T-helper 1 cell (primary cell): ENCODE results near the gene ZNF584.
"Not testable (repeated sequence)": the region's sequence is repeated elsewhere in the genome, so short reads cannot be mapped to it uniquely, and the experiment has no call there.

ENCODE experiments used
- DNase-seq, 5 donors: peaks; one replicate each; pipeline ENCODE4 v3.0.0-alpha.2; 2012 to 2020
- total RNA-seq, 4 donors: gene quantifications; one replicate each; lab custom pipeline; 2026; lab: John Stamatoyannopoulos, UW

ZNF584 gene
- total RNA-seq: 5.6 to 9.6 (median 7.5) reads per million in 4 donors

DNA sequence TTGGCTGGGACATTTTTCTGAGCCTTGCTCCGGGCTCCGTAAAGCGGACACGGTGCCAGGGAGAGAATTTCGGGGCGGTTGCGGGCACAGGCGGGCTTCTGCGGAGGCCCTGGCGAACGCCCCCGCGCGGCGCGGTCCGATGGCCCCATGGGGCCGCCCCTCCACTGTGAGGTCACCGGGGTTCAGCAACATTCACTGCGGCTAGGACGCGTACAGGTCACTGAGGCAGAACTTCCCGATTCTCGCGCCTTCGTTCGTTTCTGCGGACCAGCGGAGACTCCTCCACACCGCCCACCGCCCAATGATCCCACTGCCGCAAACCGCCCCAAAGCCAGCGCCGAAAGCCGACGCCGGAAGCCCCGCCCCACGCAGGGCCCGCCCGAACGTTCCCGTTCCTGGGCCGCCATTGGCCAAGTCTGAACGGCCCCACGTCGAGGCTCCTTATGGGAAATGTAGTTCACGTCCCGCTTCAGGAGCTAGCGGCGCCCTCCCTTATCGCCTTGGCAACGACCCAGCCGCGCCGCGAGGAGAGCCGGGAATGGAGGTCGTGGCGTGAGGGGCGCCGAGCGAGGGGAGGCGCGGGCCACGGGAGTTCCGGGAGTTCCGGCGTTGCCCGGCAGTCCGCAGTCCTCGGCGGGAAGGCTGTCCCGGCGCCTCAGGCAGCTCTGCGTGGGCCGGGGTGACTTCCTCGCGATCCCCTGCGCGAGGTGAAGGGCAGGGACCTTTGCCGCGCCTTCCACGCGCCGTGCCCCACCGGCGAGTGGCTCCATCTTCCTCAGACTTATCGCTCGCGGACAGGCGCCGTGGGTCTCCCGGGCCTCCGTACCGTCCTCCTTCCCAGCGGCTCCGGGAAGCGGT, at the start of gene ZNF584:
TSS of gene ZNF584 (plus strand) at position 498 of the 858 bp plus-strand sequence. CDS start 499 bp downstream, outside the sequence.
- DNase-seq: peak; percentile 87 to 93 (median 91)

DNA sequence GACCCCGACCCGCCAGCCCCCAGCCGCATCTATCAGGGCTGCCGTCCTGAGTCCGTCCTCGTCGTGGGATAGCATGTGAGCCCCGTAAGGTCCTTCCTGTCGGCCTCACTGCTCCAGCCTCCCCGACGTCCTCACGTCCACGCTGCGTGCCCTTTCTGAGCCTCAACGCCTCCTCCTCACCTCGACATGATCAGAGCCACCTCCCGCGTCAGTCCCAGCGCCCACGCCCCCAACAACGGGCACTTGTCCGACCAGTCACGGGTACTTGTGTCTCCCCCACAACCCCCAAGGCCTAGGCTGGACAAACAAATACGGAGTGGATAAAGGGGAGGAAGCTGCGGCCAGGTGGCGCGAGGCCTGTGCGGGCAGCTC, 46.6 kb upstream of the ZNF584 start:
- DNase-seq: peak in 1 of 5 donors; percentile 61

- DNase-seq: peak; percentile 91 to 96 (median 94)
Measured at GRCh38 chr19:58362272-58362994, 46.0 kb upstream of the ZNF584 start, which contains the start of gene ZNF497. Gene ZNF497, minus strand, starts transcription at chr19:58362751. Its CDS starts 5,116 bp downstream, at chr19:58357635.

DNA sequence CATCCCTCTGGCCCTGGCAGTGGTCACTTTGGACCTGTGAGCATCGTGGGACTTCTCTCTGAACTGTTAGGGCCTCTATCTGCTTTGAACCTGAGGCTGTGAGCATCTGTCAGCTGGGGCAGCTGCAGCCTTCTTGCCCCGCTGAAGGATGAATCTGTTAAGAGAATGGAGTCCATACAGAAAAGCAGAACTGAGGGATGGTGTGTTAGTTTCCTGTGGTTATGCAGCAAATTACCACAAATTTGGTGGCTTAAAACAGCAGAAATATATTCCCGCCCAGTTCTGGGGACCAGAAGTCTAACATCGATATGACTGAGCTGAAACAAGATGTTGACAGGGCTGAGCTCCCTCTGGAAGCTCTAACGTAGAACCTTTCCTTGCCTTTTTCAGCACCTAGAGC, 44.3 kb upstream of the ZNF584 start:
- no peak for DNase-seq

- no peak for DNase-seq
Measured at GRCh38 chr19:58366585-58367430, 41.6 kb upstream of the ZNF584 start.

DNA sequence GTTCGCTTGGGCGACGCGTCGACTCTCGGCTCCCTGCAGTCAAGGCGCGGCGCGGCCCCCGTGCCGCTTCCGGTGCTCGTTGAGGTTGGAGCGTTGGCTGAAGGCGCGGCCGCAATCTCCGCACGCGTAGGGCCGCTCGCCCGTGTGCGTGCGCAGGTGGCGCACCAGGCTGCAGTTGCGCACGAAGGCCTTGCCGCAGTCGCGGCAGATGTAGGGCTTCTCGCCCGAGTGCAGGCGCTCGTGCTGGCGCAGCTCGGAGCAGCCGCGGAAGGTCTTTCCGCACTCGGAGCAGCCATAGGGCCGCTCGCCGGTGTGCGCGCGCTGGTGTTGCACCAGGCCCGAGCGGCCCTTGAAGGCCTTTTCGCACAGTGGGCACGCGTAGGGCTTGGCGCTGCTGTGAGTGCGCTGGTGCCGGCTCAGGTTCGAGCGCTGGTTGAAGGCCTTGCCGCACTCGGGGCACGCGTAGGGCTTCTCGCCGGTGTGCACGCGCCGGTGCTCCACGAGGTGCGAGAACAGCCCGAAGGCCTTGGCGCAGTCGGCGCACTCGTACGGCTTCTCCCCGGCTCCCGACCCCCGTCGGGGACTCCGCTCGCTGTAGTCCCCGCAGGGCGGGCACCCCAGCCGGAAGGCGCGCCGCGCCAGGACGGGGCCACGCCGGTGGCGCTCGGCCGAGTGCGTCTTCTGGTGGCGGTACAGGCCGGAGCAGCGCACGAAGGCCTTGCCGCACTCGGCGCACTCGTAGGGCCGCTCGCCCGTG, 40.6 kb upstream of the ZNF584 start:
- no peak for DNase-seq

- DNase-seq: no peak
Measured at GRCh38 chr19:58368561-58369360, 39.7 kb upstream of the ZNF584 start.

- DNase-seq: no peak
Measured at GRCh38 chr19:58372311-58373133, 35.9 kb upstream of the ZNF584 start.

DNA sequence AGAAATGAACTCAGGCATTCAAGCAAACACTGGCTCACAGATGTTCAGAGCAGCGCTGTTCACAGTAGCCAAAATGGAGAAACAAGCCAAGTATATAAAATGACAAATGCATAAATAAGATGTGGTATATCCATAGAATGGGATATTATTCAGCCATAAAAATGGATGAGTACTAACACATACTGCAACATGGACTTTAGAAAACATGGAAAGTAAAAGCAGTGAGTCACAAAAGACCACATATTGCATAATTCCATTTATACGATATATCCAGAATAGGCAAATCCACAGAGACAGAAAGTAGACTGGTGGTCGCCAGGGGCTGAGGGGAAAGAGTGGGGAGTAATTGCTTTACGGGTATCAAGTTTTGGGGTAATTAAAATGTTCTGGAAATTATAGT, 34.2 kb upstream of the ZNF584 start:
- DNase-seq: no peak

GRCh38 chr19:58376724-58377123, 31.7 kb upstream of the ZNF584 start:
- not testable (repeated sequence) for DNase-seq

- DNase-seq: no peak
Measured at GRCh38 chr19:58379246-58379645, 29.2 kb upstream of the ZNF584 start.

DNA sequence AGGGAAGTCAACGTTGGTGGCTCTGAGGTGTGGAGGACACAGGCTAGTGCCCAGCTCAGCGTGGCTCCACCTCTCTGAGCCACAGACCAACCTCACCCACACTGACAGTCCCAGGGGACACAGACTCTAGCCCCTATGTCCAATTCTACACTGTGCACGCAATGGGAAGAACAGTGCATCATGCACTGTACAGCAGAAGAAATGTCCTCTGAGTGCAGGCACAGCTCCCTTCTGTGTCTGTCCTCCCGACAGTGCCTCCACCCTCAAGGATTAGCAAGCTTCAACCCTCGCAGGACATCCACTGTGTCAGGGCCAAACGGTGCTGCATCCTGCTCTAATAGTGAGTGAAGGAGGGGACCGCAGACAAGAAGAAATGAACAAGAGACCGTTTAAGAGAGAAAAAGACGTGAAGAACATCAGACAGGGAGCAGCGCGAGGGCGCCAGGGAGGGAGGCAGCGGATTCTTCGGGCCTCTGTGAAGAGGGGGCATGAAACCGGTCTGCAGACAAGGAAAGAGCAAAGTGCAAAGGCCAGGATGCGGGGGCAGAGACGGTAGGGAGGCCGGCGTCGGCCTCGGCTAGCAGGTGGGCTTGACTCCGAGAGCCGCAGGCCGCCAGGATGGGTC, 28.3 kb upstream of the ZNF584 start:
- no peak for DNase-seq

GRCh38 chr19:58380662-58381459, 27.6 kb upstream of the ZNF584 start, which contains the start of gene ZNF837:
Gene ZNF837, minus strand, starts transcription at chr19:58381030. Its CDS starts 11,698 bp downstream, at chr19:58369332.
- DNase-seq: peak; percentile 97 to 100 (median 98)

GRCh38 chr19:58381460-58382212, 26.8 kb upstream of the ZNF584 start:
- DNase-seq: no peak

DNA sequence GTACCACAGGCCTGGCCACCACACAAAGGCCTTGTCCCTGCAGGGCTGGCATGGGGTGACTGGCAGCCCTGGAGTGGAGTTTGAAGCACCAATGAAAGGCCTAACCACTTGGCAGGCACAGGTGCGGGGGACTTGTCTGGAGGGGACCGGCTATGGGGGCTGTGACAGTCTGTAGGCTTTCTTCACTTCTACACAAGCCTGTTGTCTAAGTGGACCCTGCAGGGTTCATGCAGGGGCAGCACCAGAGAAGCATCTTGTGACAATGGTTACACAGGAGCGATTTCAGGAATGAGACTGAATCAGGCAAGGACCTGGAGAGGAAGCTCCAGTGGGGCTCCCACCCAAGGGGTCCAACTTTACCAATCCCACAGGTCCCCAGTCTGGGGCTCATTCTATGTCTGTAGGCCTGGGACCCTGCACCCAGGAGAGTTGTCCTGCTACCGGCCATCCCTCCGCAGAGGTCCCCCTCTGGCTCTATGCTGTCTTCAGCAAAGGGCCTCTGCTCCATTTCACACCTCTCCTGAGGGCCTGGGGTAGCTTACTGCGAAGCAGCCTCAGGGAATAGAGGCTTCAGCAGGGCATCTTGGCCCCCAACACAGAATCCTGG, 25.3 kb upstream of the ZNF584 start:
- DNase-seq: no peak

- no peak for DNase-seq
Measured at GRCh38 chr19:58385313-58385890, 23.0 kb upstream of the ZNF584 start.
